ENCODE data around the gene ATP2A1.

DNA sequence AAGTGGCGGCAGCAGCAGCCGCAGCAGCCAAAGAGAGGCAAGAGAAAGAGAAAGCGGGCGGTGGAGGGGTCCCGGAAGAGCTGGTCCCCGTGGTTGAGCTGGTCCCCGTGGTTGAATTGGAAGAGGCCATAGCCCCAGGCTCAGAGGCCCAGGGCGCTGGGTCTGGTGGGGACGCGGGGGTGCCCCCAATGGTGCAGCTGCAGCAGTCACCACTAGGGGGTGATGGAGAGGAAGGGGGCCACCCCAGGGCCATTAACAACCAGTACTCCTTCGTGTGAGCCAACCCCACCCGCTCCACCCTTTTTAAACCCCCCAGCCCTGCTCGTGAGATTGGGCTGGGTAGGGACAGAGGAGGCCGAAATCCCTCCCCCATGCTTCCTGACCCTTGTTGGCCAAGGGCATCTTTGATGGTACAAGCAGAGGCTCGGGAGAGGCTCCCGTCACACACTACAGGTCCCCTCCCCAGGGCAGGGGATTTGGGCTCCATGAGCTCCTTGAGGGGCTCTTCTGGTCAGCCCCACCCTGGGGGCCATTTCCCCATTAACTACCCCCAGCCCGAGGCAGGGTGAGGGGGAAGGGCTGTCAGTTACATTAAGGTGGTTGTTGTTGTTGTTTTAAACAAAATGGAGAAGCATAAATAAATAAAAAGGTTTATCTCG, 4.6 kb upstream of the ATP2A1 start:
- TF ChIP-seq POLR2A (IDR thresholded peaks at IDR 0.05; ENCODE audit: low read depth, low read length): no peak
- TF ChIP-seq, protein P1, sequence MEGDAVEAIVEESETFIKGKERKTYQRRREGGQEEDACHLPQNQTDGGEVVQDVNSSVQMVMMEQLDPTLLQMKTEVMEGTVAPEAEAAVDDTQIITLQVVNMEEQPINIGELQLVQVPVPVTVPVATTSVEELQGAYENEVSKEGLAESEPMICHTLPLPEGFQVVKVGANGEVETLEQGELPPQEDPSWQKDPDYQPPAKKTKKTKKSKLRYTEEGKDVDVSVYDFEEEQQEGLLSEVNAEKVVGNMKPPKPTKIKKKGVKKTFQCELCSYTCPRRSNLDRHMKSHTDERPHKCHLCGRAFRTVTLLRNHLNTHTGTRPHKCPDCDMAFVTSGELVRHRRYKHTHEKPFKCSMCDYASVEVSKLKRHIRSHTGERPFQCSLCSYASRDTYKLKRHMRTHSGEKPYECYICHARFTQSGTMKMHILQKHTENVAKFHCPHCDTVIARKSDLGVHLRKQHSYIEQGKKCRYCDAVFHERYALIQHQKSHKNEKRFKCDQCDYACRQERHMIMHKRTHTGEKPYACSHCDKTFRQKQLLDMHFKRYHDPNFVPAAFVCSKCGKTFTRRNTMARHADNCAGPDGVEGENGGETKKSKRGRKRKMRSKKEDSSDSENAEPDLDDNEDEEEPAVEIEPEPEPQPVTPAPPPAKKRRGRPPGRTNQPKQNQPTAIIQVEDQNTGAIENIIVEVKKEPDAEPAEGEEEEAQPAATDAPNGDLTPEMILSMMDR (IDR thresholded peaks at IDR 0.05; ENCODE audit: extremely low read depth in 1 of 2, insufficient read depth in 1 of 2, low read depth in 1 of 2, low read length in 2 of 2): peak; percentile 54 to 77
- TF ChIP-seq EZH2 (IDR thresholded peaks at IDR 0.05; ENCODE audit: borderline replicate concordance, low read depth, low read length, severe bottlenecking): no peak
- no peak for TF ChIP-seq POLR2AphosphoS5 (IDR thresholded peaks at IDR 0.05; ENCODE audit: insufficient read depth, low read depth, low read length)
- no peak for TF ChIP-seq JUN (IDR thresholded peaks at IDR 0.05; ENCODE audit: borderline replicate concordance, insufficient read depth, insufficient read length, low read depth)
- TF ChIP-seq, protein P2, sequence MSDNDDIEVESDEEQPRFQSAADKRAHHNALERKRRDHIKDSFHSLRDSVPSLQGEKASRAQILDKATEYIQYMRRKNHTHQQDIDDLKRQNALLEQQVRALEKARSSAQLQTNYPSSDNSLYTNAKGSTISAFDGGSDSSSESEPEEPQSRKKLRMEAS (IDR thresholded peaks at IDR 0.05; ENCODE audit: insufficient read depth, insufficient read length): no peak
- TF ChIP-seq MYC (IDR thresholded peaks at IDR 0.05; ENCODE audit: low read depth, low read length): no peak
